ENCODE results near the gene OFD1. TPM values are rescaled to one million over a fixed set of nuclear protein-coding genes. Genes with fewer than 3 reads are reported as not detected.
A peak's percentile ranks its signal among the peaks of the same experiment; 100 is the strongest.

OFD1 gene
- total RNA-seq, 1 experiment from 2014 or later = 44.8 TPM

- TF ChIP-seq CTCF (IDR thresholded peaks at IDR 0.05; ENCODE audit: unreplicated experiment) = no peak
- Mint-ChIP-seq H3K36me3 (ENCODE audit: insufficient read depth, unreplicated experiment) (peaks cover 88% of the 10 kb centered on the region), H3K9me3 (ENCODE audit: unreplicated experiment) (no peaks in the 10 kb centered on the region), H3K27ac (ENCODE audit: low read depth, unreplicated experiment) (no peak overlapping the region), H3K27me3 (ENCODE audit: insufficient read depth, unreplicated experiment) (no peaks in the 10 kb centered on the region), H3K4me1 (ENCODE audit: insufficient read depth, unreplicated experiment) (no peaks in the 10 kb centered on the region), H3K4me3 (ENCODE audit: unreplicated experiment) (no peak overlapping the region)
- no TSS peak for BruUV-seq (replicated peaks)
- intact Hi-C loops (cut with micrococcal nuclease) = no loop called here
- CTCF ChIA-PET = interaction anchor here (0.6 kb wide), 2 partner anchors 245 to 1664 kb away, joined by 3 read pairs; no protein-coding TSS in a partner anchor
- peak; percentile 17 for DNase-seq (ENCODE audit: unreplicated experiment)
- POLR2A ChIA-PET = no interaction called here
These were observed 30.2 kb downstream of the OFD1 start for GRCh38 chrX:13764765-13765164.

GRCh38 chrX:13768939-13769338 lies 34.4 kb downstream of the OFD1 start:
- TF ChIP-seq CTCF (IDR thresholded peaks at IDR 0.05; ENCODE audit: unreplicated experiment) = no peak
- H3K36me3 Mint-ChIP-seq (ENCODE audit: insufficient read depth, unreplicated experiment) = peaks cover 82% of the 10 kb centered on the region
- POLR2A ChIA-PET = interaction anchor here (0.7 to 1.2 kb wide), 2 partner anchors 33 to 245 kb away, joined by 3 read pairs; no protein-coding TSS in a partner anchor
- no peak overlapping the region for H3K4me3 Mint-ChIP-seq (ENCODE audit: unreplicated experiment)
- H3K9me3 Mint-ChIP-seq (ENCODE audit: unreplicated experiment) = no peaks in the 10 kb centered on the region
- BruUV-seq (replicated peaks) = no TSS peak
- CTCF ChIA-PET = interaction anchor here (0.6 to 0.7 kb wide), 3 partner anchors 16 to 270 kb away, joined by 3 to 5 read pairs (median 3); no protein-coding TSS in a partner anchor
- no peak overlapping the region for H3K27ac Mint-ChIP-seq (ENCODE audit: low read depth, unreplicated experiment)
- intact Hi-C loops (cut with micrococcal nuclease) = no loop called here
- H3K4me1 Mint-ChIP-seq (ENCODE audit: insufficient read depth, unreplicated experiment) = no peaks in the 10 kb centered on the region
- no peaks in the 10 kb centered on the region for H3K27me3 Mint-ChIP-seq (ENCODE audit: insufficient read depth, unreplicated experiment)
- DNase-seq (ENCODE audit: unreplicated experiment) = no peak

GRCh38 chrX:13770013-13770535 lies 35.5 kb downstream of the OFD1 start:
- Mint-ChIP-seq H3K36me3 (ENCODE audit: insufficient read depth, unreplicated experiment) (peaks cover 87% of the 10 kb centered on the region), H3K27me3 (ENCODE audit: insufficient read depth, unreplicated experiment) (no peaks in the 10 kb centered on the region), H3K4me1 (ENCODE audit: insufficient read depth, unreplicated experiment) (no peaks in the 10 kb centered on the region), H3K27ac (ENCODE audit: low read depth, unreplicated experiment) (no peak overlapping the region), H3K9me3 (ENCODE audit: unreplicated experiment) (no peaks in the 10 kb centered on the region), H3K4me3 (ENCODE audit: unreplicated experiment) (no peak overlapping the region)
- CTCF ChIA-PET = interaction anchor here (0.7 kb wide), 1 partner anchor 262 kb away, joined by 3 read pairs; no protein-coding TSS in a partner anchor
- intact Hi-C loops (cut with micrococcal nuclease) = no loop called here
- POLR2A ChIA-PET = interaction anchor here (1.0 to 1.2 kb wide), 2 partner anchors 34 to 260 kb away, joined by 3 read pairs; partner anchors contain the start of gene GEMIN8
- no peak for DNase-seq (ENCODE audit: unreplicated experiment)
- BruUV-seq (replicated peaks) = no TSS peak
- TF ChIP-seq CTCF (IDR thresholded peaks at IDR 0.05; ENCODE audit: unreplicated experiment) = no peak

- H3K36me3 Mint-ChIP-seq (ENCODE audit: insufficient read depth, unreplicated experiment) = peaks cover 53% of the 10 kb centered on the region
- no peaks in the 10 kb centered on the region for H3K4me1 Mint-ChIP-seq (ENCODE audit: insufficient read depth, unreplicated experiment)
- no peaks in the 10 kb centered on the region for H3K9me3 Mint-ChIP-seq (ENCODE audit: unreplicated experiment)
- no TSS peak for BruUV-seq (replicated peaks)
- intact Hi-C loops (cut with micrococcal nuclease) = no loop called here
- H3K27me3 Mint-ChIP-seq (ENCODE audit: insufficient read depth, unreplicated experiment) = no peaks in the 10 kb centered on the region
- no peak for TF ChIP-seq CTCF (IDR thresholded peaks at IDR 0.05; ENCODE audit: unreplicated experiment)
- H3K4me3 Mint-ChIP-seq (ENCODE audit: unreplicated experiment) = no peak overlapping the region
- CTCF ChIA-PET = interaction anchor here (0.5 to 2.5 kb wide), 8 partner anchors 13 to 257 kb away, joined by 3 to 11 read pairs (median 4); partner anchors contain the start of gene GEMIN8
- peak; percentile 19 for DNase-seq (ENCODE audit: unreplicated experiment)
- H3K27ac Mint-ChIP-seq (ENCODE audit: low read depth, unreplicated experiment) = no peak overlapping the region
- POLR2A ChIA-PET = interaction anchor here (0.8 to 1.4 kb wide), 2 partner anchors 14 to 71 kb away, joined by 3 to 4 read pairs; no protein-coding TSS in a partner anchor
These were observed 40.1 kb downstream of the OFD1 start for GRCh38 chrX:13774696-13775095.

Data from MCF 10A (cell line).